H1 (cell line): Measurements from ENCODE around the gene COPZ2. TPM values are rescaled to one million over a fixed set of nuclear protein-coding genes. Genes with fewer than 3 reads are reported as not detected.
A peak's percentile ranks its signal among the peaks of the same experiment; 100 is the strongest.

Experiments
- CTCF ChIA-PET: fragments of 300-600 bp; sonication (Branson Sonifier 250); formaldehyde crosslinking; loops from one replicate; lab custom pipeline; 2021; ENCODE audit not compliant: partially characterized antibody; lab: Charles Lee
- POLR2A ChIA-PET: fragments of 300-600 bp; sonication (Branson Sonifier 250); formaldehyde crosslinking; loops from one replicate; lab custom pipeline; 2021; ENCODE audit warnings: inconsistent platforms; ENCODE audit not compliant: partially characterized antibody; lab: Charles Lee
- DNase-seq, 2 experiments: peaks; one replicate each; pipeline versions ENCODE4 v3.0.0 to v3.0.0-alpha.2; 2010 to 2022; ENCODE audit warnings: low spot score in 2 of 2, low read depth in 1 of 2, mixed read lengths in 1 of 2
- FAIRE-seq: peaks from 2 replicates; lab custom pipeline; 2011; peaks lifted over from hg19 to GRCh38; lab: Jason Lieb, UNC
- H2AFZ ChIP-seq: 2 replicates; pipeline ENCODE4 v1.8.1; 2012; ENCODE audit warnings: low read length, inconsistent platforms
- H2AK5ac ChIP-seq: 2 replicates; pipeline ENCODE4 v1.6.1; 2013; ENCODE audit warnings: low read depth, low read length
- H2BK120ac ChIP-seq: replicated peaks from 2 replicates; pipeline ENCODE3; 2013; ENCODE audit warnings: low read depth, low read length, inconsistent platforms
- H2BK12ac ChIP-seq: 2 replicates; pipeline ENCODE4 v1.6.1; 2013; ENCODE audit warnings: low read depth, low read length
- H2BK15ac ChIP-seq: 2 replicates; pipeline ENCODE4 v1.6.1; 2013; ENCODE audit warnings: low read length
- H2BK20ac ChIP-seq: 2 replicates; pipeline ENCODE4 v1.6.1; 2013; ENCODE audit warnings: low read length
- H2BK5ac ChIP-seq: 2 replicates; pipeline ENCODE4 v1.6.1; 2013; ENCODE audit warnings: low read depth, low read length
- H3K14ac ChIP-seq: 2 replicates; pipeline ENCODE4 v1.6.1; 2013; ENCODE audit warnings: inconsistent platforms; ENCODE audit not compliant: insufficient read length
- H3K18ac ChIP-seq: 2 replicates; pipeline ENCODE4 v1.6.1; 2013; ENCODE audit warnings: low read length; ENCODE audit errors: extremely low read depth
- H3K23ac ChIP-seq: 2 replicates; pipeline ENCODE4 v1.6.1; 2013; ENCODE audit warnings: inconsistent platforms; ENCODE audit not compliant: insufficient read length
- H3K23me2 ChIP-seq: 2 replicates; pipeline ENCODE4 v1.6.1; 2013; ENCODE audit warnings: low read depth, low read length
- H3K27ac ChIP-seq: 2 replicates; pipeline ENCODE4 v1.6.1; 2011; ENCODE audit warnings: low read depth, low read length, inconsistent platforms
- H3K27me3 ChIP-seq, 4 experiments: replicated peaks in 1 of 4; 1 replicate in 1 of 4; 2 replicates in 3 of 4; pipeline versions ENCODE4 v1.6.1 to v1.8.1; 2011 to 2013; ENCODE audit warnings: low read length in 3 of 4, mild to moderate bottlenecking in 3 of 4, inconsistent platforms in 2 of 4, mixed read lengths in 2 of 4, moderate library complexity in 1 of 4; ENCODE audit not compliant: control insufficient read depth in 3 of 4, insufficient read depth in 3 of 4; ENCODE audit errors: extremely low read depth in 1 of 4
- H3K36me3 ChIP-seq, 4 experiments: 2 replicates each; pipeline versions ENCODE4 v1.6.1 to v1.8.1; 2011 to 2013; ENCODE audit warnings: mild to moderate bottlenecking in 4 of 4, low read length in 3 of 4, moderate library complexity in 2 of 4, control low read depth in 1 of 4, inconsistent platforms in 1 of 4; ENCODE audit not compliant: insufficient read depth in 4 of 4, control insufficient read depth in 2 of 4
- H3K4ac ChIP-seq: replicated peaks from 2 replicates; pipeline ENCODE3; 2013; ENCODE audit warnings: low read length, low read depth, mixed read lengths, inconsistent platforms; ENCODE audit not compliant: insufficient read length
- H3K4me1 ChIP-seq, 4 experiments: replicated peaks in 1 of 4; 1 replicate in 1 of 4; 2 replicates in 3 of 4; pipeline versions ENCODE4 v1.6.1 to v1.8.1; 2011 to 2013; ENCODE audit warnings: low read length in 3 of 4, inconsistent platforms in 2 of 4, mixed read lengths in 1 of 4; ENCODE audit not compliant: insufficient read depth in 4 of 4, control insufficient read depth in 3 of 4
- H3K4me2 ChIP-seq, 2 experiments: 2 replicates each; pipeline versions ENCODE4 v1.6.1 to v1.8.1; 2011 to 2013; ENCODE audit warnings: low read depth in 2 of 2, low read length in 2 of 2, control low read depth in 1 of 2, inconsistent platforms in 1 of 2, mild to moderate bottlenecking in 1 of 2; ENCODE audit not compliant: insufficient read depth in 1 of 2
- H3K4me3 ChIP-seq, 4 experiments: fragments of 200-600, 300-600 bp in 1 of 4; sonication (generic), shearing (Covaris generic), sonication (Bioruptor Twin) in 1 of 4; 2 replicates each; pipeline versions ENCODE4 v1.5.1 to v1.8.1; 2011 to 2016; ENCODE audit warnings: low read length in 4 of 4, low read depth in 3 of 4, control low read depth in 2 of 4, inconsistent platforms in 2 of 4, mild to moderate bottlenecking in 2 of 4, mixed read lengths in 1 of 4, moderate library complexity in 1 of 4; ENCODE audit not compliant: insufficient read depth in 2 of 4; ENCODE audit errors: extremely low read depth in 1 of 4
- H3K56ac ChIP-seq: replicated peaks from 2 replicates; pipeline ENCODE3; 2013; ENCODE audit warnings: low read depth, mild to moderate bottlenecking, mixed read lengths, low read length, inconsistent platforms; ENCODE audit not compliant: insufficient read length
- H3K79me1 ChIP-seq: 2 replicates; pipeline ENCODE4 v1.6.1; 2013; ENCODE audit warnings: low read depth, low read length, control low read depth
- H3K79me2 ChIP-seq, 2 experiments: 2 replicates each; pipeline versions ENCODE4 v1.6.1 to v1.8.1; 2012 to 2013; ENCODE audit warnings: low read length in 2 of 2, mild to moderate bottlenecking in 2 of 2, inconsistent platforms in 1 of 2; ENCODE audit not compliant: insufficient read depth in 2 of 2, control insufficient read depth in 1 of 2
- H3K9ac ChIP-seq, 4 experiments: replicated peaks in 1 of 4; 1 replicate in 1 of 4; 2 replicates in 3 of 4; pipeline versions ENCODE4 v1.6.1 to v1.8.1; 2011 to 2013; ENCODE audit warnings: low read depth in 3 of 4, low read length in 3 of 4, control low read depth in 2 of 4, mild to moderate bottlenecking in 2 of 4, moderate library complexity in 2 of 4, inconsistent platforms in 1 of 4; ENCODE audit errors: extremely low read depth in 1 of 4
- H3K9me3 ChIP-seq, 2 experiments: 2 replicates each; pipeline versions ENCODE4 v1.6.1 to v1.8.1; 2012 to 2013; ENCODE audit warnings: mild to moderate bottlenecking in 2 of 2, moderate library complexity in 2 of 2, control low read depth in 1 of 2, inconsistent platforms in 1 of 2, low read depth in 1 of 2, low read length in 1 of 2, mixed read lengths in 1 of 2; ENCODE audit not compliant: insufficient read depth in 2 of 2
- H4K20me1 ChIP-seq, 2 experiments: replicated peaks in 1 of 2; 2 replicates each; pipeline versions ENCODE3 to v1.8.1; 2011 to 2013; ENCODE audit warnings: inconsistent platforms in 2 of 2, low read length in 2 of 2, mild to moderate bottlenecking in 1 of 2; ENCODE audit not compliant: insufficient read depth in 2 of 2, control insufficient read depth in 1 of 2
- H4K5ac ChIP-seq: 2 replicates; pipeline ENCODE4 v1.6.1; 2013; ENCODE audit warnings: low read length, low read depth, mixed read lengths, inconsistent platforms; ENCODE audit not compliant: insufficient read length
- H4K8ac ChIP-seq: 2 replicates; pipeline ENCODE4 v1.8.0; 2013; ENCODE audit warnings: mild to moderate bottlenecking, moderate library complexity, low read length, inconsistent platforms; ENCODE audit not compliant: insufficient read depth; ENCODE audit errors: extremely low read depth
- H4K91ac ChIP-seq: replicated peaks from 2 replicates; pipeline ENCODE3; 2013; ENCODE audit warnings: low read length, mixed read lengths, inconsistent platforms; ENCODE audit not compliant: insufficient read length
- BACH1 ChIP-seq: IDR thresholded peaks from 2 replicates; pipeline ENCODE4 v1.6.1; 2012; ENCODE audit warnings: low read length, improper control_type of control experiment
- BCL11A ChIP-seq, 2 experiments: IDR thresholded peaks; one replicate each; pipeline ENCODE4 v1.6.1; 2011; ENCODE audit warnings: low read depth in 2 of 2, low read length in 2 of 2, mild to moderate bottlenecking in 2 of 2
- BRCA1 ChIP-seq: IDR thresholded peaks from 2 replicates; pipeline ENCODE4 v1.6.1; 2012; ENCODE audit warnings: low read depth, low read length, improper control_type of control experiment
- CREB1 ChIP-seq: IDR thresholded peaks from 2 replicates; pipeline ENCODE4 v1.6.1; 2012; ENCODE audit warnings: inconsistent platforms
- EZH2 ChIP-seq: fragments of 200-600 bp; sonication (generic); IDR thresholded peaks from 2 replicates; pipeline ENCODE4 v1.7.1; 2012; ENCODE audit warnings: low read depth, mild to moderate bottlenecking, moderate library complexity, low read length, inconsistent platforms; ENCODE audit not compliant: severe bottlenecking
- HDAC2 ChIP-seq, 2 experiments: fragments of 300-600 bp in 1 of 2; sonication (generic) in 1 of 2; IDR thresholded peaks; 2 replicates each; pipeline ENCODE4 v1.6.1; 2011 to 2012; ENCODE audit warnings: low read depth in 2 of 2, low read length in 2 of 2, mild to moderate bottlenecking in 2 of 2, moderate library complexity in 2 of 2, borderline replicate concordance in 1 of 2, inconsistent platforms in 1 of 2
- KDM4A ChIP-seq: IDR thresholded peaks from one replicate; pipeline ENCODE4 v1.7.1; 2012; ENCODE audit warnings: low read depth, mild to moderate bottlenecking, moderate library complexity, low read length, inconsistent platforms; ENCODE audit not compliant: severe bottlenecking
- NRF1 ChIP-seq: IDR thresholded peaks from 2 replicates; pipeline ENCODE4 v1.6.1; 2011; ENCODE audit warnings: mild to moderate bottlenecking, low read depth, low read length, improper control_type of control experiment
- PHF8 ChIP-seq: fragments of 200-600 bp; sonication (generic); conservative IDR thresholded peaks from 2 replicates; pipeline ENCODE4 v1.7.1; 2012; ENCODE audit warnings: low read depth, mild to moderate bottlenecking, inconsistent platforms, low read length, moderate library complexity
- POLR2A ChIP-seq, 2 experiments: IDR thresholded peaks; 1 replicate in 1 of 2; 2 replicates in 1 of 2; pipeline ENCODE4 v1.6.1; 2011; ENCODE audit warnings: low read depth in 2 of 2, low read length in 2 of 2, mild to moderate bottlenecking in 2 of 2; ENCODE audit errors: control extremely low read depth in 1 of 2
- POLR2AphosphoS5 ChIP-seq: IDR thresholded peaks from 2 replicates; pipeline ENCODE4 v1.6.1; 2011; ENCODE audit warnings: low read depth, low read length
- WGBS, 2 experiments: shearing (Covaris generic) in 1 of 2; methylation state at CpG; one replicate each; pipeline versions ENCODE4 v1.1.6 to v1.1.7; 2013 to 2015; ENCODE audit warnings: low lambda C conversion rate in 2 of 2, mixed read lengths in 2 of 2, inconsistent platforms in 1 of 2, low coverage in 1 of 2, missing lambda C conversion rate in 1 of 2; ENCODE audit not compliant: insufficient replicate concordance in 2 of 2, insufficient coverage in 1 of 2, insufficient read length in 1 of 2; ENCODE audit errors: extremely low coverage in 1 of 2, missing lambda C conversion rate in 1 of 2; 5-methylcytosine and 5-hydroxymethylcytosine counted together
- polyA plus RNA-seq, 7 experiments: library from polyadenylated mRNA; depleted of rRNA in 3 of 7; stranded (reverse) in 5 of 7; unstranded in 2 of 7; fragments of >200 nt in 5 of 7; fragments of 200-250 nt in 2 of 7; gene quantifications; 1 replicate in 5 of 7; 2 replicates in 1 of 7; 4 replicates in 1 of 7; pipeline versions ENCODE4 v1.2.1 to v1.2.3, GENCODE V29; 2011 to 2013; ENCODE audit warnings: missing spikeins in 2 of 7, mixed read lengths in 2 of 7
- total RNA-seq: library from RNA; stranded (reverse); fragmentation: NEBNext Ultra II Directional; extraction: Animal tissue kit (Norgen Biotek cat#: 25700); gene quantifications from 2 replicates; pipeline ENCODE4 v1.2.1, GENCODE V29; 2021

The COPZ2 gene
- total and polyA plus RNA-seq, 2 of the 8 experiments (the other 6 are each of a cell fraction or from before 2014, with no cell fraction given) = 0.24 TPM; not detected in 1

DNA sequence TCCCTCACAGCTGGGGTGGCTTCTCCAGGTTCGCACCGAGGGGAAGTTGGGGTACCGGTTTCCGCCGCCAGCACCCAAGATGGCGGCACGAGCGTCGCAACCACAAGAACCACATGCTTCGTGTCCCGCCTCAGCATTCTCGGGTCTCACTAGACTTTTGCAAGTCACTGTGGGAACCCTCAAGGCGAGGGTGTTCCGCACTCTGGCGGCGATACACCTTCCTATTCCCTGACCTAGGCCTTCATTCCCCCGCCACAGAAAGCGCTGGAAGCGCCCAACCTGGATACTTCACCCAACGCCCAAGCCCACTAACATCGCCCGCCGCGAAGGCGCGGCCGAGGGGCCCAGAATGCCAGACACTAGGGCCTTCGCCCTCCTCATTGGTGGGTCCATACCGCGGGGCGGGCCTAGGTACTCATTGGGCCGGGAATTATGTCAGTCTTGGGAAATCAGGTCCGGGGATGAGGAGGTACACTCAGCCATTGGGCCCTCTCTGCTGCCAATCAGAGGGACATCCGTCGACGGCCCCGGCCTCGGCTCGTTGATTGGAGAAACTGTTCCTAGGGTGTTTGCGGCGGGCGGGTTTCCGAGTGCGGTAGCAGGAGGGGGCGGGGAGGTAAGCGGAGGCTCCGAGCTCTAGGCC, 10.3 kb upstream of the COPZ2 start, which contains the start of gene NFE2L1:
TSS of gene NFE2L1 (plus strand) at position 619 of the 643 bp plus-strand sequence. CDS start 2,760 bp downstream, outside the sequence.
- Histone ChIP-seq H3K9me3 (no peaks in the 10 kb centered on the region), H3K56ac (peak within 1 kb of the TSS; percentile 97), H2BK120ac (peak within 1 kb of the TSS; percentile 58), H2AFZ (peak within 1 kb of the TSS; percentile 46), H4K8ac (peak within 1 kb of the TSS; percentile 97), H3K4me1 (peaks cover 8 to 29% (median 23%) of the 10 kb centered on the region in 4 experiments; a peak in 6 of 7 replicates), H3K4me2 (peak within 1 kb of the TSS; percentile 80 to 89), H3K4ac (peak within 1 kb of the TSS; percentile 94), H3K27ac (peak within 1 kb of the TSS; percentile 97), H3K27me3 (no peaks in the 10 kb centered on the region), H2BK5ac (peak within 1 kb of the TSS; percentile 98), H3K4me3 (peak within 1 kb of the TSS; percentile 85 to 95 (median 89)), H3K14ac (peak within 1 kb of the TSS; percentile 16), H3K9ac (peak within 1 kb of the TSS; percentile 89 to 97 (median 94)), H4K20me1 (peaks cover 2 to 14% of the 10 kb centered on the region in 2 experiments), H3K79me2 (peaks cover 8 to 54% of the 10 kb centered on the region in 2 experiments), H2AK5ac (peak within 1 kb of the TSS; percentile 96; the same call in 1 of the 2 replicates), H2BK12ac (peak within 1 kb of the TSS; percentile 97; the same call in 1 of the 2 replicates), H3K18ac (peak within 1 kb of the TSS; percentile 99), H3K23ac (no peak within 1 kb of the TSS), H4K91ac (peak within 1 kb of the TSS; percentile 99), H3K79me1 (no peaks in the 10 kb centered on the region; the same call in 1 of the 2 replicates), H2BK20ac (0 out of 2 replicates have a peak within 1 kb of the TSS, but pooled peaks have one; percentile 27), H2BK15ac (peak within 1 kb of the TSS; percentile 99; the same call in 1 of the 2 replicates), H3K36me3 (peaks cover 2 to 22% (median 7%) of the 10 kb centered on the region in 4 experiments; a peak in 5 of 8 replicates), H4K5ac (peak within 1 kb of the TSS; percentile 97), H3K23me2 (peaks cover 10% of the 10 kb centered on the region)
- DNase-seq (peak; percentile 96), FAIRE-seq (peak; percentile 19)
- POLR2A ChIA-PET = interaction anchor here (0.8 to 41.8 kb wide), 41 partner anchors 10 to 450 kb away, joined by 3 to 1227 read pairs (median 4); partner anchors contain the start of genes CBX1, CDK5RAP3, COPZ2 and NFE2L1
- CTCF ChIA-PET = interaction anchor here (0.6 to 10.5 kb wide), 14 partner anchors 9 to 260 kb away, joined by 3 to 111 read pairs (median 8); no protein-coding TSS in a partner anchor
- 1% methylated on average over 39 of the region's 47 CpGs; no CpG with 5 or more reads in 1 of the 2 experiments for WGBS, 2 experiments
- 0 out of 4 replicates have a peak, but pooled peaks of 1 of the 2 experiments have one; percentile 87 for TF ChIP-seq HDAC2 (IDR thresholded peaks at IDR 0.05; ENCODE audit: borderline replicate concordance in 1 of 2, low read depth in 2 of 2, low read length in 2 of 2)
- TF ChIP-seq BCL11A (IDR thresholded peaks at IDR 0.05; ENCODE audit: low read depth in 2 of 2, low read length in 2 of 2) = no peak
- TF ChIP-seq KDM4A = peak; percentile 77
- no peak; the same call in 1 of the 2 replicates for TF ChIP-seq BACH1
- no peak for TF ChIP-seq BRCA1
- TF ChIP-seq EZH2 = no peak
- TF ChIP-seq CREB1 = peak; percentile 79
- peak; percentile 61; the same call in 1 of the 2 replicates for TF ChIP-seq POLR2AphosphoS5
- TF ChIP-seq PHF8 = peak; percentile 90
- TF ChIP-seq NRF1 = no peak
- TF ChIP-seq POLR2A (IDR thresholded peaks at IDR 0.05; ENCODE audit: control extremely low read depth in 1 of 2, low read depth in 2 of 2, low read length in 2 of 2) = peak; percentile 69 to 95
